ENCODE results near the gene KCNG2. TPM values are rescaled to one million over a fixed set of nuclear protein-coding genes. Genes with fewer than 3 reads are reported as not detected.
"Not testable (repeated sequence)": the region's sequence is repeated elsewhere in the genome, so short reads cannot be mapped to it uniquely, and the experiment has no call there.

Gene KCNG2, protein sequence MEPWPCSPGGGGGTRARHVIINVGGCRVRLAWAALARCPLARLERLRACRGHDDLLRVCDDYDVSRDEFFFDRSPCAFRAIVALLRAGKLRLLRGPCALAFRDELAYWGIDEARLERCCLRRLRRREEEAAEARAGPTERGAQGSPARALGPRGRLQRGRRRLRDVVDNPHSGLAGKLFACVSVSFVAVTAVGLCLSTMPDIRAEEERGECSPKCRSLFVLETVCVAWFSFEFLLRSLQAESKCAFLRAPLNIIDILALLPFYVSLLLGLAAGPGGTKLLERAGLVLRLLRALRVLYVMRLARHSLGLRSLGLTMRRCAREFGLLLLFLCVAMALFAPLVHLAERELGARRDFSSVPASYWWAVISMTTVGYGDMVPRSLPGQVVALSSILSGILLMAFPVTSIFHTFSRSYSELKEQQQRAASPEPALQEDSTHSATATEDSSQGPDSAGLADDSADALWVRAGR
- total RNA-seq, result 0.14 TPM in 1 of 3 replicates, not detected in the others

DNA sequence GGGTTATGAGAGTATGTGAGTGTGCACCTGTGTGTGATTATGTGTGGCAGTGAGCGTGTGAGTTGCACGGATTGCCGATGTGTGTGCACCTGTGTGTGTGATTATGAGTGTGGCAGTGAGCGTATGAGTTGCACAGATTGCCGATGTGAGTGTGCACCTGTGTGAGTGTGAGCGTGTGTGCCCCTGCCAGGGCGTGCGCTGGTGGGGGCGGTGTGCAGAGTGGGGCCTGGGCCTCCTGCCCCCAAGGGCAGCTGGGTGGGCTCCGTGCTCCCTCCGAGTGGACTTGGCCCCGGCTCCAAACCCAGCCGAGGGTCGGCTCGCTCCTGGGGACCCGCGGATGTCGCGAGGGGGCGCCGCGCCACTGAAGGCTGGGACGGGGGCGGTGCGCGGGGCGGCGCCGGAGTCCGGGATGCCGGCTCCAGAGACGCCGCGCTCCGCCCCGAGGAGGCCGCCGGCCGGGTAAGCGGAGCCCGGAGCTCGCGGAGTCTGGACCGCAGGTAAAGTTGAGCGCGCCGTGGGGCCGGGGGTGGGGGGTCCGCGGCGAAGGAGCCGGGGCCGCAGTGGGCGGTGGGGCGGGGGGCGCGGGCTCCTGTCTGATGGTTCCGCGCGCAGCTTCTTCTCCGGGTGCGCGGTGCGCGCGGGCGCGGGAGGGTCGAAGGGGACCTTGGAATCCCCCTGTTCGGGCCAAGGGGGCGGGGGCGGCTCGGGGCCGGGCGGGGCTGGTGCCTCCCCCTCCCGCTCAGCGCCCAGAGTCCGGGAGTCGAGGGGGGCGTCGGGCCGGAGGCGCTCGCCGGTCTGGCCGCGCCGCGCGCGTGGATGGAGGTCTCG lies at the start of gene KCNG2:
TSS of gene KCNG2 (plus strand) at position 421 of the 828 bp plus-strand sequence. CDS start 65,730 bp downstream, outside the sequence.
- Mint-ChIP-seq H3K4me3 (peak within 1 kb of the TSS; percentile 60), H3K9me3 (no peaks in the 10 kb centered on the region), H3K27me3 (ENCODE audit: low read depth) (peaks cover 82% of the 10 kb centered on the region), H3K36me3 (no peaks in the 10 kb centered on the region), H3K27ac (no peak within 1 kb of the TSS), H3K4me1 (peaks cover 5% of the 10 kb centered on the region)
- TF ChIP-seq, protein P1, sequence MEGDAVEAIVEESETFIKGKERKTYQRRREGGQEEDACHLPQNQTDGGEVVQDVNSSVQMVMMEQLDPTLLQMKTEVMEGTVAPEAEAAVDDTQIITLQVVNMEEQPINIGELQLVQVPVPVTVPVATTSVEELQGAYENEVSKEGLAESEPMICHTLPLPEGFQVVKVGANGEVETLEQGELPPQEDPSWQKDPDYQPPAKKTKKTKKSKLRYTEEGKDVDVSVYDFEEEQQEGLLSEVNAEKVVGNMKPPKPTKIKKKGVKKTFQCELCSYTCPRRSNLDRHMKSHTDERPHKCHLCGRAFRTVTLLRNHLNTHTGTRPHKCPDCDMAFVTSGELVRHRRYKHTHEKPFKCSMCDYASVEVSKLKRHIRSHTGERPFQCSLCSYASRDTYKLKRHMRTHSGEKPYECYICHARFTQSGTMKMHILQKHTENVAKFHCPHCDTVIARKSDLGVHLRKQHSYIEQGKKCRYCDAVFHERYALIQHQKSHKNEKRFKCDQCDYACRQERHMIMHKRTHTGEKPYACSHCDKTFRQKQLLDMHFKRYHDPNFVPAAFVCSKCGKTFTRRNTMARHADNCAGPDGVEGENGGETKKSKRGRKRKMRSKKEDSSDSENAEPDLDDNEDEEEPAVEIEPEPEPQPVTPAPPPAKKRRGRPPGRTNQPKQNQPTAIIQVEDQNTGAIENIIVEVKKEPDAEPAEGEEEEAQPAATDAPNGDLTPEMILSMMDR (IDR thresholded peaks at IDR 0.05; ENCODE audit: unreplicated experiment), result no peak
- peak in 1 of 2 experiments; percentile 64 for DNase-seq (ENCODE audit: low spot score in 2 of 2, unreplicated experiment in 2 of 2)

DNA sequence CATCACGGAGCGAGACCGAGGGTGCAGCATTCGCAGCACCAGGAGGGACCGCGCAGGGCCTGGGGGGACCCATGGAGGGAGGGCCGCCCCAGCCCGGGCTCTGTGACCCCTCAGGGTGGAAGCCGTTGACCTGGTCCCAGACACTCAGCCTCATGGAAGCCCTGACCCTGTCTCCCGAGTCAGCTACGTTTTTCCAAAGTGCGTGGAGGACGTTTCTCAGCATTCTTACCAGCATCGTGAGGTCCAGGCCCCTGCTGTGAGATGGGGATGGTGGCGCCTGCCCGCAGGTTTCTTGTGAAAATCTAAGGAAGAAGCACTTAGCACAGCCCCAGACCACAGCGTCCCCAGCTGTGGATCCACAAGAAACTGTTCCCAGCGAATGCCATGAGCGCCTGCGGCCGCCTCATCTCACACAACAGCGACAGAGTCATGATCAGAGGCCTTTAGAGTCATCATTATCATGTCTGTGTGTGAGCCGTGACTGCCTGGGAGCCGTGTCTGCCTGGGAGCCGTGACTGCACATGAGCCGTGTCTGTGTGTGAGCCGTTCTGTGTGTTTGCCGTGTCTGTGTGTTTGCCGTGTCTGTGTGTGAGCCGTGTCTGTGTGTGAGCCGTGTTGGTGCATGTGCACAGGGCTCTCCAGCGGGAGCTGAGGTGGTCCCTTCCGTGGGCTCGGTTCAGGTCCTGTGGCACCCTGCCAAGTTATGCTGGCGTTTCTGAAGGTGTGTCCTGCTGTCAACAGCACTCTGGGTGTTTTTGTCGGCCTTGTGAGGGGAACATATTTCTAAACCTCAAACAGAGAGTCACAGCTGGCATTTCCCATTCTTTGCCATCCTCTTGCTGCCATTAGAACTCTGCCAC lies 49.2 kb upstream of the KCNG2 start:
- peaks cover 16% of the 10 kb centered on the region for H3K36me3 Mint-ChIP-seq
- TF ChIP-seq, protein P1 (IDR thresholded peaks at IDR 0.05; ENCODE audit: unreplicated experiment), result no peak
- no peak overlapping the region for H3K4me3 Mint-ChIP-seq
- no peak overlapping the region for H3K27ac Mint-ChIP-seq
- DNase-seq (ENCODE audit: low spot score in 2 of 2, unreplicated experiment in 2 of 2), result no peak
- H3K27me3 Mint-ChIP-seq (ENCODE audit: low read depth), result no peaks in the 10 kb centered on the region
- no peaks in the 10 kb centered on the region for H3K9me3 Mint-ChIP-seq
- H3K4me1 Mint-ChIP-seq, result peaks cover 13% of the 10 kb centered on the region

DNA sequence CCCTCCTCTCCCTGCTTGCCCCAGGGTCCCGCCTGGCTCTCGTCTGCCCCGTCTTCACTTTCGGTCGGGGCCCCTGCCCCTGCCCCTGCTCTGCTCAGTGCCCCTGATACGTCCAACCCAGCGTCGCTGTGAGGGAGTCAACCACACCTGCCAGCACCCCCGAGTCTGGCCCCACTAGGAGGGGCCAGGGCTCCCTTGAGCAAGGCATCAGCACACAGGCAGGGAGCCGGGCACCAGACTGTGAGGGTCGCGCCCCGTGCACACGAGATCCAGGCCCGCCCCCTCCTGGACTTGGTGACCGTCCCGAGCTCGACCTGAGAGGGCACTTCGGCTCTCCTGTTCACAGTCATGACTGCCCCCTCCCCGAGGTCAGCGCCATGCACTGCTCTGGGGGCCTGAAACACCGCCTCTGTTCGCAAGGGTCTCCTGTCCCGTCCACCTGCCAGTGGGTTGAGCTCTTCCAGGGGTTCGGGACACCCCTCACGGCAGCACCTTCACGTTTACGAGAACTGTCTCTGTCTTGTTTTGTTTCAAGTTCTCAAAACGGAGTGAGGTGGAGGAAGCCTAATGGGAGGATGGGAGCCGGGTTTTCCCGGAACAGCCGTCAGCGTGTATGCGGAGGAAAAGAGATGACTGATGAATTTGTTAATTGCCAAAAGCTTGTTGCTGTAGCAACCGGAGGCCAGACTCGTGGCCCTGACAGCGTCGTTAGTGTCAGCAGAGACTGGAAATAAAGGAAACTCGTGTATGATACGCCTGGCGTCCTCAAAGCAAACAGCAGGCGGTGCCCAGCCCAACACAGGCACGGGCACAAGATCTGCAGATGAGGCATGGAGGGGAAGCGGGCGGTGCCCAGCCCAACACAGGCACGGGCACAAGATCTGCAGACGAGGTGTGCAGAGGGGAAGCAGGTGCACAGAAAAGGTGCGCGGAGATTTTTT lies 48.2 kb upstream of the KCNG2 start:
- no peak for DNase-seq (ENCODE audit: low spot score in 2 of 2, unreplicated experiment in 2 of 2)
- Mint-ChIP-seq H3K27ac (no peak overlapping the region), H3K36me3 (peaks cover 11% of the 10 kb centered on the region), H3K4me3 (no peak overlapping the region), H3K27me3 (ENCODE audit: low read depth) (no peaks in the 10 kb centered on the region), H3K9me3 (no peaks in the 10 kb centered on the region), H3K4me1 (peaks cover 13% of the 10 kb centered on the region)
- TF ChIP-seq, protein P1 (IDR thresholded peaks at IDR 0.05; ENCODE audit: unreplicated experiment), result no peak

DNA sequence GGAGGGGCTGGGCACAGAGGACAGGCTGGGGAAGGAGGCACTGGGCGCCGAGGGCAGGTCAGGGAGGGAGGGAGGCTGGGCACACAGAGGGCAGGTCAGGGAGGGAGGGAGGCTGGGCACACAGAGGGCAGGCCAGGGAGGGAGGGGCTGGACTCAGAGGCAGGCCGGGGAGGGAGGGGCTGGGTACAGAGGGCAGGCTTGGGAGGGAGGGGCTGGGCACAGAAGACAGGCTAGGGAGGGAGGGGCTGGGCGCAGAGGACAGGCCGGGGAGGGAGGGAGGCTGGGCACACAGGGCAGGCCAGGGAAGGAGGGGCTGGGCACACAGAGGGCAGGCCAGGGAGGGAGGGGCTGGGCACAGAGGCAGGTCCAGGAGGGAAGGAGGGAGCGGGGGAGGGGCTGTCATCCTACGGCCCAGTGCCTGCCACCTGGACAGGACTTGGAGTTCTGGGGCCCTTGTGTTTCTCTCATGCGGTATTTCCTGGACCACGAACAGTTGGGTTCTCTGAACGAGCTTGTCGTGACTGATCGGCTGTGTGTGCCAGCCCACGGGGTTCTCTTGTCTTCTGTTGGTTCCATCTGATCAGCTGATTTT lies 46.7 kb upstream of the KCNG2 start:
- DNase-seq (ENCODE audit: low spot score in 2 of 2, unreplicated experiment in 2 of 2), result no peak
- H3K4me1 Mint-ChIP-seq, result peaks cover 13% of the 10 kb centered on the region
- H3K36me3 Mint-ChIP-seq, result peaks cover 13% of the 10 kb centered on the region
- H3K27ac Mint-ChIP-seq, result no peak overlapping the region
- TF ChIP-seq, protein P1 (IDR thresholded peaks at IDR 0.05; ENCODE audit: unreplicated experiment), result no peak
- no peaks in the 10 kb centered on the region for H3K27me3 Mint-ChIP-seq (ENCODE audit: low read depth)
- H3K4me3 Mint-ChIP-seq, result no peak overlapping the region
- H3K9me3 Mint-ChIP-seq, result no peaks in the 10 kb centered on the region

GRCh38 chr18:79751918-79752578 lies 45.7 kb upstream of the KCNG2 start:
- not testable (repeated sequence) for H3K27ac Mint-ChIP-seq

GRCh38 chr18:79752946-79753345 lies 44.8 kb upstream of the KCNG2 start:
- peaks cover 13% of the 10 kb centered on the region for H3K4me1 Mint-ChIP-seq
- DNase-seq (ENCODE audit: low spot score in 2 of 2, unreplicated experiment in 2 of 2); H3K27me3 Mint-ChIP-seq (ENCODE audit: low read depth); H3K9me3 Mint-ChIP-seq; H3K27ac Mint-ChIP-seq; H3K4me3 Mint-ChIP-seq: not testable (repeated sequence)
- peaks cover 26% of the 10 kb centered on the region for H3K36me3 Mint-ChIP-seq

More at GRCh38 chr18:79751918-79752578, 45.7 kb upstream of the KCNG2 start:
- H3K9me3 Mint-ChIP-seq; DNase-seq (ENCODE audit: low spot score in 2 of 2, unreplicated experiment in 2 of 2); H3K4me3 Mint-ChIP-seq; H3K27me3 Mint-ChIP-seq (ENCODE audit: low read depth): not testable (repeated sequence)
- H3K36me3 Mint-ChIP-seq, result peaks cover 18% of the 10 kb centered on the region
- H3K4me1 Mint-ChIP-seq, result peaks cover 13% of the 10 kb centered on the region

All from mesothelial cell of epicardium (in vitro differentiated cells).